ENCODE measurements around the gene RNF19B. TPM values are rescaled to one million over a fixed set of nuclear protein-coding genes. Genes with fewer than 3 reads are reported as not detected.
A peak's percentile ranks its signal among the peaks of the same experiment; 100 is the strongest.
"Not testable (repeated sequence)": the region's sequence is repeated elsewhere in the genome, so short reads cannot be mapped to it uniquely, and the experiment has no call there.

Gene RNF19B
- total and polyA plus RNA-seq, 10 of the 15 experiments (the other 5 are each of a cell fraction or from before 2014, with no cell fraction given) = 2.8 to 32.6 (median 16.6) TPM

- no peaks in the 10 kb centered on the region for H4K20me1 ChIP-seq (ENCODE audit: control insufficient read depth, insufficient read depth)
- ChIA-PET RAD21 (ENCODE audit: unreplicated experiment) (interaction anchor here (1.2 to 1.6 kb wide), 2 partner anchors 8 to 60 kb away, joined by 3 read pairs; no protein-coding TSS in a partner anchor), SMC1A (ENCODE audit: uncharacterized antibody, unreplicated experiment) (interaction anchor here (1.1 to 2.3 kb wide), 5 partner anchors 9 to 64 kb away, joined by 3 to 11 read pairs (median 4); no protein-coding TSS in a partner anchor), CTCF (interaction anchor here (1.2 to 1.9 kb wide), 2 partner anchors 57 to 64 kb away, joined by 3 to 9 read pairs; no protein-coding TSS in a partner anchor), POLR2A (interaction anchor here (0.9 to 1.4 kb wide), 5 partner anchors 8 to 42 kb away, joined by 3 to 6 read pairs (median 3); no protein-coding TSS in a partner anchor)
- 66% methylated on average over 2 of the region's 2 CpGs for WGBS (ENCODE audit: insufficient coverage, insufficient replicate concordance, low lambda C conversion rate, missing lambda C conversion rate)
- no peak overlapping the region for H3K9ac ChIP-seq (ENCODE audit: control insufficient read depth, insufficient read depth, low read length)
- H3K4me2 ChIP-seq (ENCODE audit: control insufficient read depth, insufficient read depth) = no peak overlapping the region
- H3K4me1 ChIP-seq (ENCODE audit: control insufficient read depth, insufficient read depth, low read length) = peaks cover 32% of the 10 kb centered on the region
- H3K27ac ChIP-seq (ENCODE audit: control insufficient read depth, insufficient read depth) = peak overlapping the region; percentile 29
- BruUV-seq (replicated peaks) = no TSS peak
- no peak for TF ChIP-seq ZZZ3 (IDR thresholded peaks at IDR 0.05; ENCODE audit: control insufficient read depth, insufficient read length, low read depth)
- TF ChIP-seq ZBTB33 (IDR thresholded peaks at IDR 0.05) = no peak
- no peaks in the 10 kb centered on the region for H3K27me3 ChIP-seq (replicated peaks in 1 of 2; ENCODE audit: control insufficient read depth in 2 of 2, insufficient read depth in 2 of 2, low read length in 1 of 2)
- ATAC-seq (no peak), FAIRE-seq (no peak), DNase-seq (ENCODE audit: low read depth, low spot score) (no peak)
- no peaks in the 10 kb centered on the region; a peak in 1 of 4 replicates for H3K36me3 ChIP-seq (ENCODE audit: control insufficient read depth in 2 of 2, insufficient read depth in 2 of 2, low read length in 1 of 2)
- intact Hi-C loops (cut with micrococcal nuclease; ENCODE audit: unreplicated experiment) (no loop called here), in situ Hi-C loops (cut with MboI) (no loop called here)
- H3K9me3 ChIP-seq (replicated peaks; ENCODE audit: control insufficient read depth, insufficient read depth, low read length) = no peaks in the 10 kb centered on the region
- H3K4me3 ChIP-seq = no peak overlapping the region
- H3K79me2 ChIP-seq (ENCODE audit: control insufficient read depth, insufficient read depth, low read length) = no peaks in the 10 kb centered on the region
- H2AFZ ChIP-seq (ENCODE audit: control insufficient read depth, low read depth, low read length) = no peak overlapping the region
Measured at GRCh38 chr1:32997381-32997891, 32.8 kb upstream of the RNF19B start.

- H2AFZ ChIP-seq (ENCODE audit: control insufficient read depth, low read depth, low read length); H3K9me3 ChIP-seq (replicated peaks; ENCODE audit: control insufficient read depth, insufficient read depth, low read length); in situ Hi-C loops (cut with MboI); FAIRE-seq; H3K27me3 ChIP-seq (replicated peaks in 1 of 2; ENCODE audit: control insufficient read depth in 2 of 2, insufficient read depth in 2 of 2, low read length in 1 of 2); H4K20me1 ChIP-seq (ENCODE audit: control insufficient read depth, insufficient read depth); ATAC-seq; BruUV-seq (replicated peaks); H3K4me3 ChIP-seq; H3K36me3 ChIP-seq (ENCODE audit: control insufficient read depth in 2 of 2, insufficient read depth in 2 of 2, low read length in 1 of 2); H3K79me2 ChIP-seq (ENCODE audit: control insufficient read depth, insufficient read depth, low read length); DNase-seq (ENCODE audit: low read depth, low spot score): not testable (repeated sequence)
- RAD21 ChIA-PET (ENCODE audit: unreplicated experiment) = interaction anchor here (0.9 to 4.0 kb wide), 14 partner anchors 9 to 63 kb away, joined by 3 to 63 read pairs (median 7); partner anchors contain the start of gene RNF19B
- SMC1A ChIA-PET (ENCODE audit: uncharacterized antibody, unreplicated experiment) = interaction anchor here (0.9 to 4.2 kb wide), 21 partner anchors 9 to 87 kb away, joined by 3 to 65 read pairs (median 6); partner anchors contain the start of genes AK2 and RNF19B
- Histone ChIP-seq H3K4me1 (ENCODE audit: control insufficient read depth, insufficient read depth, low read length) (peaks cover 64% of the 10 kb centered on the region), H3K4me2 (ENCODE audit: control insufficient read depth, insufficient read depth) (peak overlapping the region; percentile 94), H3K9ac (ENCODE audit: control insufficient read depth, insufficient read depth, low read length) (peak overlapping the region; percentile 72), H3K27ac (ENCODE audit: control insufficient read depth, insufficient read depth) (peak overlapping the region; percentile 99)
- CTCF ChIA-PET = interaction anchor here (0.8 to 3.3 kb wide), 14 partner anchors 9 to 475 kb away, joined by 3 to 29 read pairs (median 4); partner anchors contain the start of gene RNF19B
- WGBS (ENCODE audit: insufficient coverage, insufficient replicate concordance, low lambda C conversion rate, missing lambda C conversion rate) = 30% methylated on average over 8 of the region's 8 CpGs
- intact Hi-C loops (cut with micrococcal nuclease; ENCODE audit: unreplicated experiment) = loop anchor here (2.0 to 5.0 kb wide), 2 partner anchors 34 to 172 kb away; no protein-coding TSS in a partner anchor
- TF ChIP-seq PKNOX1 (IDR thresholded peaks at IDR 0.05) (0 out of 2 replicates have a peak, but pooled peaks have one; percentile 26), RUNX3 (IDR thresholded peaks at IDR 0.05; ENCODE audit: low read length) (peak; percentile 65; the same call in 1 of the 2 replicates), HDAC2 (IDR thresholded peaks at IDR 0.05) (0 out of 2 replicates have a peak, but pooled peaks have one; percentile 2), ZNF24 (IDR thresholded peaks at IDR 0.05) (0 out of 2 replicates have a peak, but pooled peaks have one; percentile 1), SMARCA5 (IDR thresholded peaks at IDR 0.05) (peak; percentile 75; the same call in 1 of the 2 replicates)
- POLR2A ChIA-PET = interaction anchor here (0.5 to 4.8 kb wide), 16 partner anchors 9 to 821 kb away, joined by 3 to 56 read pairs (median 6); partner anchors contain the start of gene RNF19B
Measured at GRCh38 chr1:32993324-32993636, 28.7 kb upstream of the RNF19B start.
